NCI-H69 (cell line): ENCODE measurements around the gene NR5A2.

ENCODE experiments used
- DNase-seq: peaks from one replicate; lab custom pipeline; 2025; lab: John Stamatoyannopoulos, UW

Gene NR5A2

GRCh38 chr1:200073286-200073637 lies 45.8 kb downstream of the NR5A2 start:
- DNase-seq = no peak

GRCh38 chr1:200075522-200075921 lies 48.0 kb downstream of the NR5A2 start:
- DNase-seq = peak; percentile 25

- peak; percentile 53 for DNase-seq
Observed at GRCh38 chr1:200075938-200076546, 48.5 kb downstream of the NR5A2 start.

GRCh38 chr1:200079232-200079940 lies 51.9 kb downstream of the NR5A2 start:
- no peak for DNase-seq

GRCh38 chr1:200081151-200081968 lies 53.9 kb downstream of the NR5A2 start:
- DNase-seq = peak; percentile 91

GRCh38 chr1:200081969-200082245 lies 54.4 kb downstream of the NR5A2 start:
- DNase-seq = peak; percentile 91

GRCh38 chr1:200082329-200082728 lies 54.8 kb downstream of the NR5A2 start:
- no peak for DNase-seq

- DNase-seq = peak; percentile 65
Observed at GRCh38 chr1:200090252-200091159, 63.0 kb downstream of the NR5A2 start.

- no peak for DNase-seq
Observed at GRCh38 chr1:200095057-200095577, 67.6 kb downstream of the NR5A2 start.

GRCh38 chr1:200096774-200097173 lies 69.3 kb downstream of the NR5A2 start:
- no peak for DNase-seq

GRCh38 chr1:200099040-200099439 lies 71.5 kb downstream of the NR5A2 start:
- DNase-seq = no peak

GRCh38 chr1:200103966-200104583 lies 76.6 kb downstream of the NR5A2 start:
- no peak for DNase-seq

GRCh38 chr1:200107004-200107470 lies 79.5 kb downstream of the NR5A2 start:
- DNase-seq = peak; percentile 88

- peak; percentile 19 for DNase-seq
Observed at GRCh38 chr1:200108659-200109058, 81.1 kb downstream of the NR5A2 start.

- DNase-seq = no peak
Observed at GRCh38 chr1:200112290-200112689, 84.8 kb downstream of the NR5A2 start.

GRCh38 chr1:200115532-200115931 lies 88.0 kb downstream of the NR5A2 start:
- DNase-seq = peak; percentile 80

- no peak for DNase-seq
Observed at GRCh38 chr1:200116324-200116723, 88.8 kb downstream of the NR5A2 start.

- DNase-seq = peak; percentile 94
Observed at GRCh38 chr1:200118779-200119505, 91.4 kb downstream of the NR5A2 start.

- no peak for DNase-seq
Observed at GRCh38 chr1:200121421-200121820, 93.9 kb downstream of the NR5A2 start.

- DNase-seq = no peak
Observed at GRCh38 chr1:200124309-200124708, 96.8 kb downstream of the NR5A2 start.

GRCh38 chr1:200128081-200128480 lies 100.6 kb downstream of the NR5A2 start:
- no peak for DNase-seq
